ENCODE measurements around the gene LRP2. TPM values are rescaled to one million over a fixed set of nuclear protein-coding genes. Genes with fewer than 3 reads are reported as not detected.
A peak's percentile ranks its signal among the peaks of the same experiment; 100 is the strongest.

The LRP2 gene
- total RNA-seq, 2 donors from 2014 or later, result 0.02 to 2.6 TPM

DNA sequence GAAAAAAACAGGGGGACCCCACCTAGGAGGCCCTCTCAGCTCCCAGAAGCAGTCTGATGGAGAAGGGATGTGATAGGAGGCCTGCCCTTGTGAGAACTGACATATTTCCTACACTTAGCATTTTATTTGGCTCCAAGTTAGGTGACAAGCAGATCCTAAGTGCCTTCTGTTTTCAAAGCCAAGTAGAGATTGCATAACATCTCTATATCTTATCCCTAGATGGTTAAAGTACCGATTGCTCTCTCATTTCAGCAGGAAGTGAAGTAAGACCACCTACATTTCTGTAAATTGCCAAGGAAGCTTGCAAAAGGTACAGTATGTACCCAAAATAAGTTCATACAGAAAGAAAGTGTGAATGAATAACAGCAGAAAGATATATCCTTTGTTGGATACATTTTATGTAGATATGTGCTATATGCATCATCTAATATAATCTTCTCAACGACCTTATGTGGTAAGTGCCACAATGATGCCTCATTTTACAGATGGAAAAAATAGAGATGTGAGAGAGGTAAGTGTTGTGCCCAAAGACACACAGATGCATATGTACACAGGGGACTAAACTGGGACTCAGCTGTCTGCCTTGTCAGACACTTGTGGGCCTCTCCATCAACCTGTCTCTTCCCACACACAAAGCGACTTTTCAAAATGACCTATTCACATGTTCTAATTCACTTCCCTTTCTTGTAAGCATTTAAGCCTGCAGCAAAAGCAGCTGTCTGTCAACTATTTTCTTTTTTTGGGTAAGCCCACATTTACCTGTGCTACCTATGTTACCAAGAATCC lies 254.0 kb downstream of the LRP2 start:
- Mint-ChIP-seq H3K9me3 (peaks cover 0 to 8% of the 10 kb centered on the region in 2 donors), H3K36me3 (peaks cover 0 to 25% of the 10 kb centered on the region in 2 donors), H3K27ac (no peak overlapping the region)
- DNase-seq (ENCODE audit: low spot score in 2 of 2) (no peak), ATAC-seq (peak; percentile 24 to 25)

- Mint-ChIP-seq H3K36me3 (peaks cover 0 to 27% of the 10 kb centered on the region in 2 donors), H3K9me3 (peaks cover 0 to 10% of the 10 kb centered on the region in 2 donors), H3K27ac (no peak overlapping the region)
- ATAC-seq, result peak; percentile 82 to 91
- no peak for DNase-seq (ENCODE audit: low spot score in 2 of 2)
These were observed 254.7 kb downstream of the LRP2 start for GRCh38 chr2:169107645-169108044.

GRCh38 chr2:169106563-169107545 lies 255.5 kb downstream of the LRP2 start:
- Mint-ChIP-seq H3K27ac (no peak overlapping the region), H3K36me3 (peaks cover 0 to 27% of the 10 kb centered on the region in 2 donors), H3K9me3 (peaks cover 0 to 10% of the 10 kb centered on the region in 2 donors)
- ATAC-seq (no peak), DNase-seq (ENCODE audit: low spot score in 2 of 2) (no peak)

DNA sequence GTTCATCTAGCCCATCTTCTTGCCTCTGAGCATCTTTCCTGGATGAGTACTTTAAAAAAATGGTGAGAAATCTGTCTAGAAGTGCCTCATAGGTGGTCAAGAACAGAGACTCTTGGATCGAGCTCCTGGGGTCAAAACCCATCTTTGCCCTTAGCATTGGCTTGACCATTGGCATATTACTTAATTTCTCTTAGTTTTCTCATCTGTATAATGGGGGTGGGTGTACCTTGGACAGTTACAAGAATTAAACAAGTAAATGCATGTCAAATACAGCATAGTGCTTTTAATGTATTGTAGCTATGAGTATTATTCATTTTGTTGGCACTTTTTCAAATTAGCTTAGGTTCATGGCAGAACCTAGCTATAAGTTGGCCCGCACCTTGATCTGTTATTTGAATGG lies 256.2 kb downstream of the LRP2 start:
- no peak for ATAC-seq
- H3K36me3 Mint-ChIP-seq, result peaks cover 0 to 33% of the 10 kb centered on the region in 2 donors
- H3K9me3 Mint-ChIP-seq, result peaks cover 0 to 10% of the 10 kb centered on the region in 2 donors

DNA sequence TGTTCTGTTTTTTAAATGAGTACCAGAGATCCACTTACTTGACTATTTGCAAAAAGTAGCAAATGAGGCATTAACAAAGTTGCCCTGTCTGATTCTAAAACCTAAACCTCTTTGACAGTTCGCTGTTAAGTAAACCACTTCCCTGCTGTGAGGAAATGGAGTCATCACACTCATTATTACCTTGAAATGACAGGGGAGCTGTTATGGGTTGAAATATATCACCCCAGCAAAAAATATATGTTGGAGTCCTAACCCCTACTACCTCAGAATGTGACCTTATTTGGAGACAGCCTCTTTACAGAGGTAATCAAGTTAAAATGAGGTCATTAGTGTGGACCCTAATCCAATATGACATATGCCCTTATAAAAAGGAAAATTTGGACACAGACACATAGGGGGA lies 256.9 kb downstream of the LRP2 start:
- no peak overlapping the region for H3K27ac Mint-ChIP-seq
- H3K9me3 Mint-ChIP-seq, result peaks cover 0 to 10% of the 10 kb centered on the region in 2 donors
- H3K36me3 Mint-ChIP-seq, result peaks cover 0 to 33% of the 10 kb centered on the region in 2 donors
- DNase-seq (ENCODE audit: low spot score in 2 of 2) (no peak), ATAC-seq (peak in 1 of 2 donors; percentile 20)

More for the DNA sequence above, 256.2 kb downstream of the LRP2 start:
- H3K27ac Mint-ChIP-seq, result no peak overlapping the region
- no peak for DNase-seq (ENCODE audit: low spot score in 2 of 2)

DNA sequence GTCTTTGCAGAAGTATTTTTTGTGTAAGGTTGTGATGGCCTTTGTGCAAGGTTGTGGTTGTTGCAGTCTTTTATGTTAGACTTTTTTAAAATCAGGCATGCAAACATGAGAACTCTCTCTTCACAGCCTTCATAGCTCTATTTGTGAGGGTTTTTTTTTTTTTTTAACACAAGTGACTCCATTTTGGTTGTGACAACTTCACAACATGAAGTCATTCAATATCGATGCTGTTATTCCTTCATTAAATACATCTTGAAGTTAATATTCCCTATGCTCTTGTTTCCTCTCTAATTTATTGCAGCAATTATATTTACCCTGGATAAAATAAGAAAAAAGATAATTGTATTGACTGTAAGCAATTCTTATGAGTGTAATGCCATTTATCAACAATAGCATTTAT lies 257.5 kb downstream of the LRP2 start:
- Mint-ChIP-seq H3K36me3 (peaks cover 0 to 33% of the 10 kb centered on the region in 2 donors), H3K9me3 (peaks cover 0 to 10% of the 10 kb centered on the region in 2 donors), H3K27ac (no peak overlapping the region)
- ATAC-seq (no peak), DNase-seq (ENCODE audit: low spot score in 2 of 2) (no peak)

DNA sequence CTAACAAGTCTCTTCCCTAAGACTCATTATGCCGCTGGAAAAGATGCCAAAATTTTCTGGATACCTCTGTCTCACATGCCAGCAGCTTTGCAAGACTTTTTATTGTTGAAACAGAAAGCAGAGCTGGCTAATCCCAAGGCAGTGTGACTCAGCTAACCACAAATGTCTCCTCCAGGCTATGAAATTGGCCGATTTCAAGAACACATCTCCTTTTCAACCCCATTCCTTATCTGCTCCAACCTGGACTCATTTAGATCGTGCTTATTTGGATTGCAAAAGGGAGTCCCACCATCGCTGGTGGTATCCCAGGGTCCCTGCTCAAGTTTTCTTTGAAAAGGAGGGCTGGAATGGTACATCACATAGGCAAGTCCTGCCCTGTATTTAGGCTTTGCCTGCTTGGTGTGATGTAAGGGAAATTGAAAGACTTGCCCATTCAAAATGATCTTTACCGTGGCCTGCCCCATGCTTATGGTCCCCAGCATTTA lies 266.7 kb downstream of the LRP2 start:
- DNase-seq (ENCODE audit: low spot score in 2 of 2) (peak in 1 of 2 donors; percentile 21), ATAC-seq (peak; percentile 87 to 88)
- peaks cover 4 to 51% of the 10 kb centered on the region in 2 donors for H3K36me3 Mint-ChIP-seq
- H3K27ac Mint-ChIP-seq, result peak overlapping the region in 1 of 2 donors; percentile 19
- peaks cover 0 to 11% of the 10 kb centered on the region in 2 donors for H3K9me3 Mint-ChIP-seq

- no peak for DNase-seq (ENCODE audit: low spot score in 2 of 2)
- ATAC-seq, result no peak
- Mint-ChIP-seq H3K27ac (no peak overlapping the region), H3K9me3 (peaks cover 0 to 11% of the 10 kb centered on the region in 2 donors), H3K36me3 (peaks cover 4 to 51% of the 10 kb centered on the region in 2 donors)
These were observed 267.7 kb downstream of the LRP2 start for GRCh38 chr2:169094676-169095075.

DNA sequence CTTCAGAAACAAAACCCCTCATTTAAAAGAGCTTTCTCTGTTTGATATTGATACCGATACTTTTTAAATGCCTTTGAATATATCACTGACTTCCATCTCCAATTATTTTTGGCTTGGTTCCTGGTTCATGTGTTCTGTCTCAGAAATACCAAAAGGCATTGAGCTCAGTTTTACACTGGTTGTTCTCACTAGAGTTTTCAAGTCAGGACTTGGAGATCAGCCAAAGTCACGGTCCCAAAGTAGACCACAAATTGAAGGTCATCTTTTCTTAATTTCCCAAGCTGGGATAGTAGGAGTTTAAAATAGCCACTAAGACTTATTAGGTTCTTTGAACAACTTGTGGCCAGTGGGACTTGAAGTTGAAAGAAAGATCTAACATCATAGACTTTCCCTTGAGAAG lies 268.8 kb downstream of the LRP2 start:
- H3K36me3 Mint-ChIP-seq, result peaks cover 4 to 42% of the 10 kb centered on the region in 2 donors
- H3K9me3 Mint-ChIP-seq, result peaks cover 0 to 6% of the 10 kb centered on the region in 2 donors
- no peak overlapping the region for H3K27ac Mint-ChIP-seq
- no peak for ATAC-seq
- DNase-seq (ENCODE audit: low spot score in 2 of 2), result no peak

DNA sequence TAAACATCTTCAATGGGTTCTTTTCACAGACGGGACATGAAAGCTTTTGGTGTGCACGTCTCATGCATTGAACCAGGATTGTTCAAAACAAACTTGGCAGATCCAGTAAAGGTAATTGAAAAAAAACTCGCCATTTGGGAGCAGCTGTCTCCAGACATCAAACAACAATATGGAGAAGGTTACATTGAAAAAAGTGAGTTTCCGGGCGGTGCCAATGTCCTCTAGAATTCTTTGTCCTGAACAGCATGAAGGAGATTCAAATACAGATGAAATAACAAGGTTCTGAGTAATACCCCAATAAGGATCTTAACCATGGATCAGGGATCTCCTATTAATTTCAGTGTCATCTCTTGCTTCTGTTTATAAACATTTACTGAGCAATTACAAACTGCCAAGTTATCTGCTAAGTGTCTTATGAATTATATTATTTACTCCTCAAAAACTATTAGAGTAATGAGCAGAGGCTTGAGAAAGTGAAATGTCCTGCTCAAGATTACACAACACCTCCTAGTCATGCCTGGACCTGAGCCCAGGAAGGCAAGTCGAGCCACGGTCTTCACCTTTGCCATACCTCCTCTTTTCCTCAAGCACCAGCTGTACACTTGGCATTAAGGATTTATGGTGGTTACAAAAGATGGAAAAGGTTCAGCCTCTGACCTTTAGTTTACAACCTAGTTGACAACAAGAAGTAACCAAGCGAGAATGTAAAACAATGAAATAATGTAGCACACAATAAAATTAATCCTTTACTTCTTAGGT lies 270.4 kb downstream of the LRP2 start:
- Mint-ChIP-seq H3K36me3 (peaks cover 4 to 33% of the 10 kb centered on the region in 2 donors), H3K9me3 (peaks cover 0 to 5% of the 10 kb centered on the region in 2 donors), H3K27ac (no peak overlapping the region)
- ATAC-seq (no peak), DNase-seq (ENCODE audit: low spot score in 2 of 2) (no peak)

DNA sequence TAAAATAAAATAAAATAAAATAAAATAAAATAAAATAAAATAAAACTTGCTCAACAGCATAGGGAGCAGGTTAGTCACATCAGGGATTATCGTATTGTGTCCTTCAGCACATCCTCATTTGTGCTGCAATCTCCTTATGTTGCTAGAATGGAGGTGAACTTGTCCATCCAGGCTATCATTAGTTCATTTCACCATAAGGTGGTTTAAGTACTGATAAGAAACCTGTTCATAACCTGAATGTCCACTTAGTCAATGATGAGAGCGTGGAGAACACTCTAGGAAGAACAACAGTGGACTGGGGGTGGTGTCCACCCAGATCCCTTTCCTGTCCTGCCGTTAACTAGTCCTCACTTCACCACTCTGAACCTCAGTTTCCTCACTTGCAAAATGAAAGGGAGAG lies 271.1 kb downstream of the LRP2 start:
- DNase-seq (ENCODE audit: low spot score in 2 of 2) (no peak), ATAC-seq (no peak)
- H3K9me3 Mint-ChIP-seq, result peaks cover 3 to 8% of the 10 kb centered on the region in 2 donors
- H3K27ac Mint-ChIP-seq, result no peak overlapping the region
- H3K36me3 Mint-ChIP-seq, result peaks cover 10 to 40% of the 10 kb centered on the region in 2 donors

- H3K27ac Mint-ChIP-seq, result no peak overlapping the region
- ATAC-seq (no peak), DNase-seq (ENCODE audit: low spot score in 2 of 2) (no peak)
- H3K9me3 Mint-ChIP-seq, result peaks cover 3 to 18% of the 10 kb centered on the region in 2 donors
- H3K36me3 Mint-ChIP-seq, result peaks cover 13 to 50% of the 10 kb centered on the region in 2 donors
These were observed 272.1 kb downstream of the LRP2 start for GRCh38 chr2:169090133-169090820.

- H3K9me3 Mint-ChIP-seq, result peaks cover 3 to 19% of the 10 kb centered on the region in 2 donors
- peaks cover 13 to 54% of the 10 kb centered on the region in 2 donors for H3K36me3 Mint-ChIP-seq
- H3K27ac Mint-ChIP-seq, result no peak overlapping the region
- ATAC-seq (no peak), DNase-seq (ENCODE audit: low spot score in 2 of 2) (no peak)
These were observed 273.2 kb downstream of the LRP2 start for GRCh38 chr2:169089182-169089581.

DNA sequence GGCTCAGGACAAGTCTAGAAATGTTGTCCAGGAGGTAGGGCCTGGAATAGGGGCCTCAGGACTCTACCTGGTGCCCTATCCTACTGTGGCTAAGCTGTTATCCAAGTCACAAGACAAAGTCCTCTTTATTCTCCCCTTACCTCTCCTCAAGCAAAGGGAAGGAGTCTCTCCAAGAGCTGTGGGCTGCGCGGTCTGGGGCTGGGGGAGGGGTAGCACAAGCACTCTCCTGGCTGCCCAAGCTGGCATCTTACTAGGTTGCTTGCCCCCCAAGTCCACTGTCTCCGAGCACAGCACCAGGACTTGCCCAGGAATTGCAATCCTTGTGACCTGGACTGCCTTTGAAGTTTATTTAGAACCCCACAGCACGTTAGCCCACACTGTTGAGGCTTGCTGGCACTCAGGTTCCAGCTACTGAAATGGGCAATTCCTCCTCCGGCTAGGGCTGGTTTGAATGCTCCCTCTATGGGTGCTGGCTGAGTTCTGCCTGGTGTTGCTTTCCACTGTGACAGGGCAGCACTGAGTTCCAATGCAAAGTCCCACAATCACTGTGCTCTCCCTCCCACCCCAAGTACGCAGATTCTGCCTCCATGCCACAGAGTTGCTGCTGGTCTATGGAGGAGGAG lies 274.5 kb downstream of the LRP2 start:
- Mint-ChIP-seq H3K9me3 (peaks cover 3 to 19% of the 10 kb centered on the region in 2 donors), H3K27ac (no peak overlapping the region), H3K36me3 (peaks cover 13 to 46% of the 10 kb centered on the region in 2 donors)
- no peak for ATAC-seq
- DNase-seq (ENCODE audit: low spot score in 2 of 2), result no peak

- H3K9me3 Mint-ChIP-seq, result peaks cover 3 to 14% of the 10 kb centered on the region in 2 donors
- peaks cover 9 to 39% of the 10 kb centered on the region in 2 donors for H3K36me3 Mint-ChIP-seq
- ATAC-seq, result no peak
- no peak overlapping the region for H3K27ac Mint-ChIP-seq
- DNase-seq (ENCODE audit: low spot score in 2 of 2), result no peak
These were observed 275.4 kb downstream of the LRP2 start for GRCh38 chr2:169086893-169087467.
